ENCODE data around the gene PLEKHD1. TPM values are rescaled to one million over a fixed set of nuclear protein-coding genes. Genes with fewer than 3 reads are reported as not detected.

The PLEKHD1 gene
- total and polyA plus RNA-seq, 9 donors: under 0.01 to 0.15 (median 0.08) TPM; not detected in 3

- 25 to 28% (median 25%) methylated on average over 4 of the region's 4 CpGs for WGBS, 3 donors
- H3K4me1 ChIP-seq (ENCODE audit: insufficient read depth): no peaks in the 10 kb centered on the region
- H3K27ac ChIP-seq: no peak overlapping the region
- intact Hi-C loops (cut with DNase I): loop anchor here in 3 of 4 donors (2.0 to 5.0 kb wide), 2 partner anchors 217 to 218 kb away; no protein-coding TSS in a partner anchor
- H3K9me3 ChIP-seq: no peaks in the 10 kb centered on the region
- H3K27me3 ChIP-seq: no peaks in the 10 kb centered on the region
- DNase-seq: peak; percentile 33 to 73 (median 52)
- H3K36me3 ChIP-seq: no peaks in the 10 kb centered on the region
- TF ChIP-seq POLR2A (IDR thresholded peaks at IDR 0.05) (no peak), CTCF (IDR thresholded peaks at IDR 0.05) (peak; percentile 48 to 79 (median 76)), EP300 (IDR thresholded peaks at IDR 0.05) (no peak)
- no peak overlapping the region for H3K4me3 ChIP-seq
Measured at GRCh38 chr14:69460093-69460701, 24.3 kb upstream of the PLEKHD1 start.

- no peak for DNase-seq
- Histone ChIP-seq H3K9me3 (no peaks in the 10 kb centered on the region), H3K36me3 (no peaks in the 10 kb centered on the region), H3K4me3 (no peak overlapping the region), H3K4me1 (ENCODE audit: insufficient read depth) (no peaks in the 10 kb centered on the region), H3K27ac (no peak overlapping the region), H3K27me3 (no peaks in the 10 kb centered on the region)
- intact Hi-C loops (cut with DNase I): loop anchor here in 2 of 4 donors (5.0 kb wide), 1 partner anchor 222 kb away; no protein-coding TSS in a partner anchor
- TF ChIP-seq POLR2A (IDR thresholded peaks at IDR 0.05) (no peak), CTCF (IDR thresholded peaks at IDR 0.05) (no peak), EP300 (IDR thresholded peaks at IDR 0.05) (no peak)
Measured at GRCh38 chr14:69464379-69464778, 20.1 kb upstream of the PLEKHD1 start.

- Histone ChIP-seq H3K36me3 (no peaks in the 10 kb centered on the region), H3K27ac (no peak overlapping the region), H3K4me1 (ENCODE audit: insufficient read depth) (no peaks in the 10 kb centered on the region), H3K27me3 (no peaks in the 10 kb centered on the region), H3K9me3 (no peaks in the 10 kb centered on the region), H3K4me3 (no peak overlapping the region)
- WGBS, 3 donors: 55 to 64% (median 58%) methylated on average over 6 of the region's 6 CpGs
- intact Hi-C loops (cut with DNase I): loop anchor here in 2 of 4 donors (5.0 kb wide), 1 partner anchor 223 kb away; no protein-coding TSS in a partner anchor
- TF ChIP-seq CTCF (IDR thresholded peaks at IDR 0.05) (no peak), EP300 (IDR thresholded peaks at IDR 0.05) (no peak), POLR2A (IDR thresholded peaks at IDR 0.05) (no peak)
- DNase-seq: no peak
Measured at GRCh38 chr14:69464829-69465228, 19.7 kb upstream of the PLEKHD1 start.

- H3K9me3 ChIP-seq: no peaks in the 10 kb centered on the region
Measured at GRCh38 chr14:69468949-69469348, 15.6 kb upstream of the PLEKHD1 start.

More at GRCh38 chr14:69468949-69469348, 15.6 kb upstream of the PLEKHD1 start:
- intact Hi-C loops (cut with DNase I): no loop called here
- TF ChIP-seq CTCF (IDR thresholded peaks at IDR 0.05): no peak
- no peak for TF ChIP-seq EP300 (IDR thresholded peaks at IDR 0.05)
- no peak for TF ChIP-seq POLR2A (IDR thresholded peaks at IDR 0.05)
- Histone ChIP-seq H3K27ac (no peak overlapping the region), H3K36me3 (no peaks in the 10 kb centered on the region), H3K27me3 (no peaks in the 10 kb centered on the region), H3K4me1 (ENCODE audit: insufficient read depth) (no peaks in the 10 kb centered on the region), H3K4me3 (no peak overlapping the region)
- 57 to 72% (median 65%) methylated on average over 2 of the region's 2 CpGs for WGBS, 3 donors
- DNase-seq: no peak

All from ovary (tissue), 9 donors.